Femur (tissue), 1 donor: ENCODE data around the gene UST.
"Not testable (repeated sequence)": the region's sequence is repeated elsewhere in the genome, so short reads cannot be mapped to it uniquely, and the experiment has no call there.

ENCODE experiments used
- DNase-seq: peaks from one replicate; pipeline ENCODE4 v3.0.0-alpha.2; 2017

UST gene

GRCh38 chr6:149103950-149104349 lies 357.1 kb downstream of the UST start:
- DNase-seq: not testable (repeated sequence)

- DNase-seq: no peak
These were observed 360.7 kb downstream of the UST start for GRCh38 chr6:149107520-149107919.

DNA sequence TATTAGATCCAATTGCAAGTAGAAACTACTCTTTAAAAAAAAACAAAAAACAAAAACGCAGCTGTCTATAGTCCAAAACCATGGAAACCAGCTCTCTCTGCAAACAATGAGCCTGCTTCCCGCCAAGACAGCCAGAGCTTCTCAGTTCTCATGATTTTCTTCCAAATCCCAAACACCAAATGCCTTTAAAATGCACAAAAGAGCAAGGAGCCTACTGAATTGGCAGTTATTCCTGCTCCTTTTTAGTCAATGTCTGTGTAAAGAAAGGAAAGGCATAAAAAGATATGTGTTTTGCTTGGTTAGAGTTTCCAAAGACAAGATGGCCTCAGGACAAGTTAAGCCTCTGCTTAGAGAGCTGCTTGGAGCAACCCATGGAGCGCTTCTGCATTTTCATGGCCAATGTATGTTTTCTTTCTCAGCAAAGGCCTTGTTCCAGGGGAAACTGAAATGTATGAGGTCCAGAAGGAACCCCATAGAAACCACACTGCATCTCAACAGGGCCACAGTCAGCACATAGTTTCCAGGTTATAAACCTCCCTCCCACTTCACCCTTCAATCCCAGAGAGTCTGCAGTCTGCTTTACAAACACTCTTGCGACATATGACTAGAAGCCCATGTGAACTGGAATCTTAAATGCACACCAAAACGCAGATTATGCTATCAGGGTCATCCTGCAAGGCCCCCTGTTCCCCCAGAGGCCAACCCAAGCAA lies 361.4 kb downstream of the UST start:
- DNase-seq: peak; percentile 68

DNA sequence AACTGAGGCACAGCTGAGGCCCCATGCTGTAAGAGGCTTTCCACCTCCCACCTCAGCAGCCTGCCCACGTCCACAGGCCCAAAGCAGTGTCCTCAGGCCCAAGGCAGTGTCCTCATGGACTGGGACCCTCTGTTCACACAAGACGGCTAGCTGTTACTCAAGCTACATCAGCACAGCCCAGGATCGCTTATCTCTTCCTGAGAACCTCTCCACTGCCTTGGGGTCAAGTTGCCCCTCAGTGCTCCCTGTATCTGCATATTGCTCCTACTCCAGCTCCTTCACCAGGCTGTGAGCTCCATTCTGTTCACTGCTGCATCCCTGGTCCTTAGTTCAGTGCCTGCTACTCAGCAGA lies 361.9 kb downstream of the UST start:
- no peak for DNase-seq

GRCh38 chr6:149109397-149110070 lies 362.7 kb downstream of the UST start:
- no peak for DNase-seq

- no peak for DNase-seq
These were observed 364.8 kb downstream of the UST start for GRCh38 chr6:149111556-149112115.

GRCh38 chr6:149112976-149113375 lies 366.1 kb downstream of the UST start:
- no peak for DNase-seq

- DNase-seq: peak; percentile 74
These were observed 367.3 kb downstream of the UST start for GRCh38 chr6:149114167-149114566.

- DNase-seq: no peak
These were observed 372.2 kb downstream of the UST start for GRCh38 chr6:149118737-149119653.

GRCh38 chr6:149122850-149123821 lies 376.3 kb downstream of the UST start:
- no peak for DNase-seq

DNA sequence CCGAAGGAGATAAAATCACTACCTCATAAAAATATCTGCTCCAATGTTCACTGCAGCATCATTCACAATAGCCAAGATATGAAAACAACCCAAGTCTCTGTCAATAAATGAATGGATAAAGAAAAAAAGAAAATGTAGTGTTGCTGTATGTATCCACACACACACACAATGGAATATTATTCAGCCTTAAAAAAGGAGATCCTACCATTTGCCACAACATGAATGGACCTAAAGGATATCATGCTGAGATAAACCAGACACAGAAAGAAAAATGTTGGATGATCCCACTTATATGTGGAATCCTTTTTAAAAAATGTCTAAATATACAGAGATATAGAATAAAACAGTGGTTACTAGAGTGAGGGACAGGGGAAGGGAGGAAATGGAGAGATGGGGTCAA lies 378.5 kb downstream of the UST start:
- DNase-seq: no peak
